ENCODE data around the gene ATP5PB. TPM values are rescaled to one million over a fixed set of nuclear protein-coding genes. Genes with fewer than 3 reads are reported as not detected.

The ATP5PB gene
- total RNA-seq, 1 donor from 2014 or later = 426 TPM

DNA sequence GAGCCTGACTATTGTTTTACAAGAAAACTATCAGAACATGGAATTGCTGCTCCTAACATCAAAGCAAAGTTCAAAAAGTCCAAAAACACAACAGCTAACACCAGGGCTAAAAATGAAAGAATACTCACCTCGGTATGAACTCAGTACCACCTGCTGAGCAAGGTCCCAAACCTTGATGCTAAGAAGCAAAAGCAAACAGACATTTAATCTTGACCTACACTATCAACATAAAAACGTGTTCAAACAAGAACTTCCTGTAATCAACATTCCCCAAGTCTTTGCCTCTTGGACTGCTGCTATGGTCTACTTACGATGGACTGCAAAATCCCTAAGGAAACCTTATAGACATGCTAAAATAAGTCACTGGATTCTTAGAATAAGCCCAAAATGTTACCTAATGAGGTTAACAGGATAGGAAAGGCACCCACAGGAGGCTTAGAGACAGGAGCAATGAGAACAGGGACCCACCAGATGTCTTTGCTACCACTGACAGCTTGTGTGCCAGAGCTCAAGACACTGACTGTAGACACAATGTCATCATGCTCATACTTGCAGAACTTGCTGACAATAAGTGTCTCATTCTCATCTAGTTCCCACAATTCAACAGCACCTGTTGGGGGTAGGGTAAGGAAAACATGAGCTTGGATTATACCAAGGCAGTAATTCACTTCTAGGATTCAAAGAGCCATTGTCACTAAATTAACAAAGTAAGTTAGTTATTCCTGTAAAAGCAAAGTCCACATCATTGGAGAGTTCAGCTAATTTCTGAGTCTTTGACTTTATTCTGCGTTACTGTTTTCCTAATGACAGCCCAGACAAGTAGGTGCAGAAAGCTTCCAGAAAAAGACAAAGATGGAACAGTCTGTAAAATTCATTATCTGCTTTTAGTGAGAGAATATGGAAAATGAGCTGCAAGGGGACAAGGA is 2.0 kb upstream of the ATP5PB start:
- no peak for DNase-seq (ENCODE audit: low read depth)

DNA sequence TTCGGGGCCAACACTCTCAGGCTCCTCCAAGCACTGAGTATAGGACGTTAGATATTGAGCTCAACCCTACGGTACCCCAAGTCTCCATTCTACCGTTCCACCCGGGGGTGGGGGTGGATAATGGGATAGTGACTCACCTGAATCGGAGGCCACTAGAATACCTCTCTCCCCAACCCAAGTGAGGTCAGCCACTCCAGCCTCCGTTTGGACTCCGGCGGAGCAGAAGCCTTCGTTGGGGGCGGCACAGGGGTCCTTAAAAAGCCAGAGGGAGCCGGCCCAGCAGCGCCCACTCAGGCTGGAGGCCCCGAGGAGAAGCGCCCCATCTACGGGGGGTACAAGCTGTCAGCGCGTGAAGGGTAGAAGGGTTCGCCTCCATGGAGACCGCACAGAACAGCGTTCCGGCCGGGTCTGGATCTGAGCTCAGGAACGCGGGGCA is 764 bp upstream of the ATP5PB start:
- no peak for DNase-seq (ENCODE audit: low read depth)

DNA sequence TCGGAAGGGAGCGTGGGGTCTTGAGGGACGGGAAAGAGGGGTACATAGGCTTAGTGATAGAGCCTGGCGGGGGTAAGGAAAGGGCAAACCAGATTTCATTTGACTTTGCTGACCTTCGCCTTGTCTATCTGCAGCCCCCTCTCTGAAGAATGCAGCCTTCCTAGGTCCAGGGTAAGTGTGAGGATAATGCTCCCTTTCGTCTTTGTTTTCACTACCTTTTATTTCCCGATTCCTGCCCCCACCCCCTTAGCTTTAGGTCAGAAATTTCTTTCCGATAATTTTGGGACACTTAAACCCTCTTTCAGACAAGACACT is 396 bp downstream of the ATP5PB start:
- no peak for DNase-seq (ENCODE audit: low read depth)

DNA sequence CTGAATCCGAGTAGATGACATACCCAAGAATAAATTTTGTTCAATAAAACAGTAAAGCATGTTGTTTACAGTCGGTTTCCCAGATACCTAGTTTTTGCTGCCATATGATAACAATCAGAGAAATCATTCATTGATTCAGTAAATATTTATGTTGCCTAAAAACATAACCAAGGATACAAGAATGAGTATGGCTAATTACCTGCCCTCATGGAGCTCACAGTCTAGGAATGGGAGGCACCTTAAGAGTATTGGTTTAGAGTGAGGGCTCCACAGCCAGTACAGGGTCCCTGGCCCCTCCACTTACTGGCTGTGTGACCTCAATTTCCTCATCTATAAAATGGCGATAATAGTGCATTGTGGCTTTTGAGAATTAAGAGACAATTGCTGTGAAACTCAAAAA is 921 bp downstream of the ATP5PB start:
- DNase-seq (ENCODE audit: low read depth) = no peak

GRCh38 chr1:111452581-111452980 is 3.3 kb downstream of the ATP5PB start:
- DNase-seq (ENCODE audit: low read depth) = no peak

DNA sequence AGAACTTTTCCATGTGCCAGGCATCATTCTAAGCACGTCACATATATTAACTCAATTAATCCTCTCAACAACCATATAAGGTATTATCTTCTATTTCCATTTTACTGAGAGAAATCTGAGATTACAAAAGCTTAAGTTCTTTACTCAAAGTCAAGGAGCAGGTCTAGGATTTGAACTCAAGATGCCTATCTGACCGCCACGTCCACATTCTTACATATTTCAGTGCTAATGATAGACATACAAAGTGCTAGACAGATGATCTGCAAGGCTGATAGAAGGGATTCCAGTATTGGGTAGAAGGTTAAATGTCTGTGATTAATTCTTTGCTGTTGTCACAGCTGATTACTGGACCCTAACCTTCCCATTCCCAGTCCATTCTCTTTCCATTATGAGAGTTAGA is 4.4 kb downstream of the ATP5PB start:
- DNase-seq (ENCODE audit: low read depth) = no peak

GRCh38 chr1:111454859-111455641 is 5.8 kb downstream of the ATP5PB start:
- no peak for DNase-seq (ENCODE audit: low read depth)

DNA sequence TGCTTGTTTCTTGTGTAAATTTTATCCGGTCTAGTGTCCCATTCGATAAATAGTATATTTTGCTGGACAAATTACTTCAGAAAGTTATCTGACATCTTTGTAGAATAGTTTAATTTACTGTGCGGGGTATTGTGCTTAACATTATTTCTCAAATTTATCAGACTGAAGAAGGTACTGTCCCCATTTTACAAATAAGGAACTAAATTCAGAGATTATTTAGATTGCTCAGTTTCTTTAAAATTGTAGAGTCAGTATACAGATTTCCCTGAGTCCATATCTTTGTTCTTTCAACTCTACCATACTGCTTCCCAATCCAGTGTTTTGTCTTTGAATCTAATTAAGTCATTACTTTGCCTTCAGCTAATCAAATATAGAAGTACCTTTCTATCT is 6.4 kb downstream of the ATP5PB start:
- DNase-seq (ENCODE audit: low read depth) = no peak

DNA sequence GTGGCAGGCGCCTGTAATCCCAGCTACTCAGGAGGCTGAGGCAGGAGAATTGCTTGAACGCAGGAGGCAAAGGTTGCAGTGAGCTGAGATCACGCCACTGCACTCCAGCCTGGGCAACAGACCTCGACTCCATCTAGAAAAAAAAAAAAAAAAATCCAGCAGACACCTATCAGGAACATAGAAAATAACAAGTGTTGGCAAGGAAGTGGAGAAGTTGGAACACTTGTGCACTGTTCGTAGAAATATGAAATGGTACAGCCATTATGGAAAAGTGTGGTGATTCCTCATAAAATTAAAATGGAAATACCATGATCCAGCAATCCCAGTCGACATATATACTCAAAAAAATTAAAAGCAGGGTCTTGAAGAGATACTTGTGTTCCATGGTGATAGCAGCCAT is 12.5 kb downstream of the ATP5PB start:
- DNase-seq (ENCODE audit: low read depth) = no peak

- DNase-seq (ENCODE audit: low read depth) = no peak
Measured at GRCh38 chr1:111462370-111463028, 13.2 kb downstream of the ATP5PB start.

- peak; percentile 90 for DNase-seq (ENCODE audit: low read depth)
Measured at GRCh38 chr1:111463029-111463683, 13.9 kb downstream of the ATP5PB start.

- DNase-seq (ENCODE audit: low read depth) = no peak
Measured at GRCh38 chr1:111465754-111466153, 16.5 kb downstream of the ATP5PB start.

GRCh38 chr1:111466480-111466879 is 17.2 kb downstream of the ATP5PB start:
- DNase-seq (ENCODE audit: low read depth) = no peak

DNA sequence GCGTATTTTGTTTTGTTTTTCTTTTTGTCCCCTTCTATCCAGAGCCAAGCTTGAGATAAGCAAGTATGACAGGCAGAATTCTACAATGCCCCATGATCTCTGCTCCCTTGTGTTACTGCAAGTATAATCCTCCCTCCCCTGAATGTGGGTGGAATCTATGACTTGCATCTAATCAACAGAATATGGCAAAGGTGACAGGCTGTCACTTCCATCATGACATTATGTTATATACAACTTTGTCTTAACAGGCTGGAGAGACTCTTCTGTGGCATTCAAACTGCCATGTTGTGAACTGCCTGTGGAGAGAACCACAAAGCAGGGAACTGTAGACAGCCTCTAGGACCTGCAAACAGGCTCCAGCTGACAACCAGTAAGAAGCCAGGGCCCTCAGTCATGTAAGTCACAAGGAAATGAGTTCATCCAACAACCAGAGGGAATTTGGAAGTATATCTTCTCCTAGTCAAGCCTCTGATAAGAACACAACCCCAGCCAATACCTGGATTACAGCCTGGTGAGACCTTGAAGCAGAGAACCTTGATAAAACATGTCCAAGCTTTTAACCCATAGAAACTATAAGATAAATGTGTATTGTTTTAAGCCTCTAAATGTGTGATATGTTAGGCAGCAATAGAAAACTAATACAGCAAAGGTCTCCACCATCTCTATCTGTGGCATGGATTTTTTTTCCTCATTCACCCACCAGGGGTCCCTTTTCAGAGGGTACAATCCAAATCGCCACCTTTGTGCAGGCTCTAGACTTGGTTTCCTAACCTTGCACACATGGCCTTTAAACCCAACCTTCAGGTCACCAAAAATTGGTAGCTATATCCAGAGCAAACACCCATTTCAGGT is 18.8 kb downstream of the ATP5PB start:
- no peak for DNase-seq (ENCODE audit: low read depth)

GRCh38 chr1:111468717-111469100 is 19.4 kb downstream of the ATP5PB start:
- no peak for DNase-seq (ENCODE audit: low read depth)

DNA sequence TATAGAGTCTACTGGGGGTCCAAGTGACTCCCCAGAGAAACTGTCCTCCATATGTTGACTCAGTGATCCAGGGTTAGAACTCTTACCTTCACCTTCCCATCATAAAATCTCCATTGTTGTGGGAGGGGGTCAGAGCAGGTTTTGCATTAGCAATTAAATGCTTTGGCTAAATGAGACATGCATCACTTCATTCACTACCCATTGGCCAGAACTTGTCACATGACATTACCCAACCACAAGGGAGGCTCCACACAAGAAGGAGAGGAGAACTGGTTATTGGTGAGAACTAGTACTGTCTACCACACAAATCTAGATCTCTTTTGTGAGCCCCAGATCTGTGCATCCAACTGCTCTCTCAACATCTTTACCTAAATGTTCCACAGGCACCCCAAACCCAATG is 20.3 kb downstream of the ATP5PB start:
- no peak for DNase-seq (ENCODE audit: low read depth)

- DNase-seq (ENCODE audit: low read depth) = no peak
Measured at GRCh38 chr1:111470596-111470995, 21.3 kb downstream of the ATP5PB start.

- DNase-seq (ENCODE audit: low read depth) = no peak
Measured at GRCh38 chr1:111471012-111471411, 21.7 kb downstream of the ATP5PB start.

GRCh38 chr1:111471538-111471937 is 22.3 kb downstream of the ATP5PB start:
- DNase-seq (ENCODE audit: low read depth) = no peak

DNA sequence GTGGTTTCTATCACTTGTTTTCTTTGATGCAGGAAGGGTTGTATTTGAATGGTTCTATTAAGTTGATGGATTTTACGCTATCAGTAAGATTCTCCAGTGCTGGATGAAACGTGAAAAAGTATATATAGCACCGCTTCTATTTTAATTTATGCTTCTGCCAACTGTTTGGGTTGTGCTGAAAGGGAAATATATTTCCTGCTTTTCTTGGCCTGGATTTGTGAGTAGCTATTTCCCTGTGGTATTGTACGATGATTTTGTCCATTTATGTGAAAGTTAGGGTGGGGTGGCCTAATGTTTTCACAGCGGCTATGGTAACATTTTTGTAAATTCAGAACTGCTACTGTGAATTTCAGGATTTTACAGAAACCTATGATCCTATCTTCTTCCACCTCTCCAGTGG is 24.8 kb downstream of the ATP5PB start:
- no peak for DNase-seq (ENCODE audit: low read depth)

- DNase-seq (ENCODE audit: low read depth) = no peak
Measured at GRCh38 chr1:111474521-111474920, 25.3 kb downstream of the ATP5PB start.
